GM21423 (cell line): ENCODE measurements around the gene CRACR2A.

Source experiments
- ATAC-seq: cut with Tn5 transposase; IDR thresholded peaks from one replicate; pipeline ENCODE4 v1.9.1; 2021; ENCODE audit warnings: mild to moderate bottlenecking, moderate library complexity; ENCODE audit not compliant: unreplicated experiment

CRACR2A gene

GRCh38 chr12:3725388-3726115 lies 27.4 kb downstream of the CRACR2A start:
- ATAC-seq: no peak

- no peak for ATAC-seq
Observed at GRCh38 chr12:3723916-3724805, 28.7 kb downstream of the CRACR2A start.

- no peak for ATAC-seq
Observed at GRCh38 chr12:3722368-3722767, 30.5 kb downstream of the CRACR2A start.

GRCh38 chr12:3720772-3721171 lies 32.1 kb downstream of the CRACR2A start:
- ATAC-seq: no peak

- ATAC-seq: no peak
Observed at GRCh38 chr12:3718100-3718499, 34.8 kb downstream of the CRACR2A start.

- no peak for ATAC-seq
Observed at GRCh38 chr12:3717283-3717898, 35.5 kb downstream of the CRACR2A start.

GRCh38 chr12:3715999-3716398 lies 36.9 kb downstream of the CRACR2A start:
- no peak for ATAC-seq

- no peak for ATAC-seq
Observed at GRCh38 chr12:3713947-3714346, 39.0 kb downstream of the CRACR2A start.

GRCh38 chr12:3713483-3713882 lies 39.4 kb downstream of the CRACR2A start:
- ATAC-seq: no peak

- ATAC-seq: no peak
Observed at GRCh38 chr12:3712209-3712992, 40.5 kb downstream of the CRACR2A start.

GRCh38 chr12:3705354-3705675 lies 47.6 kb downstream of the CRACR2A start:
- no peak for ATAC-seq

GRCh38 chr12:3704512-3705353 lies 48.2 kb downstream of the CRACR2A start:
- no peak for ATAC-seq

GRCh38 chr12:3700861-3701260 lies 52.0 kb downstream of the CRACR2A start:
- no peak for ATAC-seq

- no peak for ATAC-seq
Observed at GRCh38 chr12:3698218-3698974, 54.5 kb downstream of the CRACR2A start.

GRCh38 chr12:3697311-3697870 lies 55.5 kb downstream of the CRACR2A start:
- no peak for ATAC-seq

GRCh38 chr12:3694673-3695072 lies 58.2 kb downstream of the CRACR2A start:
- no peak for ATAC-seq

- ATAC-seq: no peak
Observed at GRCh38 chr12:3692616-3693365, 60.1 kb downstream of the CRACR2A start.

GRCh38 chr12:3686463-3686862 lies 66.4 kb downstream of the CRACR2A start:
- ATAC-seq: no peak
